Astrocyte (in vitro differentiated cells and primary cell): ENCODE results near the gene MAMLD1. TPM values are rescaled to one million over a fixed set of nuclear protein-coding genes. Genes with fewer than 3 reads are reported as not detected.

Experiments
- DNase-seq: peaks from one replicate; pipeline ENCODE4 v3.0.0-alpha.2; 2010; ENCODE audit warnings: low read depth
- FAIRE-seq: peaks from 2 replicates; lab custom pipeline; 2011; peaks lifted over from hg19 to GRCh38; lab: Jason Lieb, UNC
- H2AFZ ChIP-seq: 2 replicates; pipeline ENCODE4 v1.6.0; 2012; ENCODE audit warnings: low read depth, low read length, inconsistent platforms
- H3K27ac ChIP-seq: 2 replicates; pipeline ENCODE4 v1.5.1; 2011; ENCODE audit warnings: low read depth, low read length, inconsistent platforms
- H3K27me3 ChIP-seq: 2 replicates; pipeline ENCODE4 v1.6.0; 2011; ENCODE audit warnings: low read length, inconsistent platforms; ENCODE audit not compliant: insufficient read depth
- H3K36me3 ChIP-seq: 2 replicates; pipeline ENCODE4 v1.5.1; 2011; ENCODE audit warnings: low read length, inconsistent platforms; ENCODE audit not compliant: insufficient read depth
- H3K4me1 ChIP-seq: 2 replicates; pipeline ENCODE4 v1.5.1; 2011; ENCODE audit warnings: low read length, inconsistent platforms; ENCODE audit not compliant: insufficient read depth
- H3K4me2 ChIP-seq: 2 replicates; pipeline ENCODE4 v1.6.0; 2012; ENCODE audit warnings: low read length, inconsistent platforms
- H3K4me3 ChIP-seq: 2 replicates; pipeline ENCODE4 v1.5.1; 2011; ENCODE audit warnings: low read depth, mild to moderate bottlenecking, low read length, inconsistent platforms; ENCODE audit not compliant: insufficient read depth
- H3K79me2 ChIP-seq: 2 replicates; pipeline ENCODE4 v1.6.0; 2012; ENCODE audit warnings: mild to moderate bottlenecking, low read length, inconsistent platforms; ENCODE audit not compliant: insufficient read depth
- H3K9ac ChIP-seq: 2 replicates; pipeline ENCODE4 v1.6.0; 2012; ENCODE audit warnings: mild to moderate bottlenecking, low read length, inconsistent platforms
- H3K9me3 ChIP-seq: 2 replicates; pipeline ENCODE4 v1.5.1; 2012; ENCODE audit warnings: low read depth, mild to moderate bottlenecking, low read length, inconsistent platforms; ENCODE audit not compliant: insufficient read depth
- H4K20me1 ChIP-seq: 2 replicates; pipeline ENCODE4 v1.6.0; 2012; ENCODE audit warnings: low read length, inconsistent platforms; ENCODE audit not compliant: insufficient read depth
- H3K27ac Mint-ChIP-seq: one replicate; pipeline ENCODE4 v1.8.0; 2021; ENCODE audit warnings: mild to moderate bottlenecking, mixed read lengths; ENCODE audit not compliant: unreplicated experiment
- H3K27me3 Mint-ChIP-seq: one replicate; pipeline ENCODE4 v1.8.0; 2021; ENCODE audit warnings: low read depth, mixed read lengths; ENCODE audit not compliant: unreplicated experiment
- H3K36me3 Mint-ChIP-seq: one replicate; pipeline ENCODE4 v1.8.0; 2021; ENCODE audit warnings: low read depth, mixed read lengths; ENCODE audit not compliant: unreplicated experiment
- H3K4me1 Mint-ChIP-seq: one replicate; pipeline ENCODE4 v1.8.0; 2021; ENCODE audit warnings: low read depth, mixed read lengths; ENCODE audit not compliant: unreplicated experiment
- H3K4me3 Mint-ChIP-seq: one replicate; pipeline ENCODE4 v1.8.0; 2021; ENCODE audit warnings: mild to moderate bottlenecking, moderate library complexity, mixed read lengths; ENCODE audit not compliant: unreplicated experiment
- H3K9me3 Mint-ChIP-seq: one replicate; pipeline ENCODE4 v1.8.0; 2021; ENCODE audit warnings: mild to moderate bottlenecking, mixed read lengths; ENCODE audit not compliant: unreplicated experiment
- EZH2 ChIP-seq: IDR thresholded peaks from 2 replicates; pipeline ENCODE4 v1.6.1; 2012; ENCODE audit warnings: mild to moderate bottlenecking, low read length, inconsistent platforms; ENCODE audit not compliant: insufficient read depth
- total RNA-seq: library from RNA; stranded (reverse); gene quantifications from 2 replicates; pipeline ENCODE4 v1.2.1, GENCODE V29; 2021
- TF ChIP-seq, protein P1 (sequence below): IDR thresholded peaks from 2 replicates; pipeline ENCODE4 v1.5.1; 2011; ENCODE audit warnings: low read depth, mild to moderate bottlenecking, inconsistent platforms, low read length, moderate library complexity; ENCODE audit not compliant: insufficient read depth

MAMLD1 gene
- total RNA-seq, 1 donor from 2014 or later = 6.6 TPM

DNA sequence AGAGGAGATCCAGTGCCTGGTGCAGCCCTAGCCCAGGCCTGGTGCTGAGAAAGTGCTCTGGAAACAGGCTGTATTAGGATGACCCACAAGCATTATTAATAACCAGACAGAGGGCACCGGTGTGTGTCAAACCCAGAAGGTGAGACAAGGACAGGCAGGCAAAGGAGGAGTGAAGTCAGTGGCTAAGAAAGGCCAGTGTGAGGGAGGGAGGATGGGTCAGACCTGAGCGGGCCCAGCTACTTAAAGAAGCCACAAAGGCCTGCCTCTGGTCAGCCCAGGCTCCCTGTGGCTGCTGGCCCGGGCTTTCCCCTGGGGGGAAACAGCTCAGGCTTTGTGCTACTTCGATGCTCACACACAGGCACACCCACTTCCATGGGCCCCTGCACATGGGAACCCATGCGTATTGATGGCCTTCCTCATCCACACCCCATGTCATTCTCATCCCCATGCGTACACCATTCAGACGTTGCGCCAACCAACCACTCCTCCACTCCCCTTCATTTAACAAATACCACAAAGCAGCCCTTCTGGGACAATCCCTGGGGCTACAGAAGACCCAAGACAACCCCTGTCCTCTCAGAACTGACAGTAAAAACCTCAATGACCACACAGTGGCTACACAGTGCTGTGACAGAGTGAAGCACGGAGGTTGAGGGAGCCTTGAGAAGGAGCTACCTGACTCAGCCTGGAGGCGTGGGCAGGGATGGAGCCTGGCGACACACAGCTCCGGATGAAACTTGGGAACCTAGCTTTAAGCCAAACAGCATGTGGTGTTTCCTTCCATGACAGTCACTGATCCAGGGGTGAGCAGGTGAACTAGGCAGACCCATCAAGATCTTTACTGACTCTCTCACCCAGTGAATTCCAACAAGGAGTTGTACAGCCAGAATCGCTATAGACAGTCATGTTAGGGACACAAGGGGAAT, 180.4 kb downstream of the MAMLD1 start:
- H3K36me3 ChIP-seq = no peaks in the 10 kb centered on the region
- H3K4me2 ChIP-seq = no peak overlapping the region
- Mint-ChIP-seq H3K4me3 (no peak overlapping the region), H3K36me3 (peaks cover 2% of the 10 kb centered on the region), H3K4me1 (no peaks in the 10 kb centered on the region), H3K27me3 (no peaks in the 10 kb centered on the region), H3K27ac (no peak overlapping the region), H3K9me3 (peaks cover 2% of the 10 kb centered on the region)
- no peak for FAIRE-seq
- no peak overlapping the region for H3K27ac ChIP-seq
- H3K4me3 ChIP-seq = no peak overlapping the region
- TF ChIP-seq EZH2 = no peak
- TF ChIP-seq, protein P1, sequence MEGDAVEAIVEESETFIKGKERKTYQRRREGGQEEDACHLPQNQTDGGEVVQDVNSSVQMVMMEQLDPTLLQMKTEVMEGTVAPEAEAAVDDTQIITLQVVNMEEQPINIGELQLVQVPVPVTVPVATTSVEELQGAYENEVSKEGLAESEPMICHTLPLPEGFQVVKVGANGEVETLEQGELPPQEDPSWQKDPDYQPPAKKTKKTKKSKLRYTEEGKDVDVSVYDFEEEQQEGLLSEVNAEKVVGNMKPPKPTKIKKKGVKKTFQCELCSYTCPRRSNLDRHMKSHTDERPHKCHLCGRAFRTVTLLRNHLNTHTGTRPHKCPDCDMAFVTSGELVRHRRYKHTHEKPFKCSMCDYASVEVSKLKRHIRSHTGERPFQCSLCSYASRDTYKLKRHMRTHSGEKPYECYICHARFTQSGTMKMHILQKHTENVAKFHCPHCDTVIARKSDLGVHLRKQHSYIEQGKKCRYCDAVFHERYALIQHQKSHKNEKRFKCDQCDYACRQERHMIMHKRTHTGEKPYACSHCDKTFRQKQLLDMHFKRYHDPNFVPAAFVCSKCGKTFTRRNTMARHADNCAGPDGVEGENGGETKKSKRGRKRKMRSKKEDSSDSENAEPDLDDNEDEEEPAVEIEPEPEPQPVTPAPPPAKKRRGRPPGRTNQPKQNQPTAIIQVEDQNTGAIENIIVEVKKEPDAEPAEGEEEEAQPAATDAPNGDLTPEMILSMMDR = no peak
- no peaks in the 10 kb centered on the region for H3K9me3 ChIP-seq
- peaks cover 16% of the 10 kb centered on the region for H3K4me1 ChIP-seq
- H4K20me1 ChIP-seq = no peaks in the 10 kb centered on the region
- H2AFZ ChIP-seq = no peak overlapping the region
- H3K27me3 ChIP-seq = no peaks in the 10 kb centered on the region
- no peak for DNase-seq
- H3K9ac ChIP-seq = no peak overlapping the region
- H3K79me2 ChIP-seq = no peaks in the 10 kb centered on the region

DNA sequence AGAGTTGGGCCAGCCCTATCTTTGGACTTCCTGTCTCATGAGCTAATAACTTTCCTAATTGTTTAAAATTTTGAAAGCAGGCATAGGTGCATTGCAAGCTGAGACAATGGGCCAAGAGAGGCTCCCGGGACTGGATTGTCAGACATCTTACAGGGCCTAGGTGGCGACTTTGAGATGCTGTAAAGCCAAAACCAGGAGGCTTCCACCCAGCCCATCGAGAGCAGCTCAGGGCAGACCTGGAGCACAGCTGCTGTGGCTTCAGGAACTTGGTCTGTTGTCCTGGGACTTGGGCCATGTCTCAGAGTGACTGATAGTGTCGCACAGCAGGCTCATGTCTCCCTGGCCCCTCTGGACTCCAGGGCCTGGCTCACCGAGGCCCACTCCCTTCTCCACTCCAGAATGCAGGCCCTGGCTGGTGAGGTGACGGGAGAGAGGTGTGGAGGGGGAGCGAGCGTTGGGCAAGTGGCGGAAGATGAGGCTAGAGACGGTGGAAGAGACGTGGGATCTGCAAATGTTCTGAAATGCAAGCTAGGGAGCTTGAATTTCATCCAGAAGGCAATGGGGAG, 181.2 kb downstream of the MAMLD1 start:
- Histone ChIP-seq H4K20me1 (no peaks in the 10 kb centered on the region), H3K36me3 (no peaks in the 10 kb centered on the region), H3K4me3 (no peak overlapping the region), H3K9ac (no peak overlapping the region), H3K27me3 (no peaks in the 10 kb centered on the region), H2AFZ (no peak overlapping the region), H3K9me3 (no peaks in the 10 kb centered on the region), H3K27ac (no peak overlapping the region), H3K4me2 (no peak overlapping the region), H3K4me1 (peaks cover 18% of the 10 kb centered on the region), H3K79me2 (no peaks in the 10 kb centered on the region)
- FAIRE-seq = no peak
- no peak for DNase-seq
- no peaks in the 10 kb centered on the region for H3K9me3 Mint-ChIP-seq
- H3K27ac Mint-ChIP-seq = no peak overlapping the region
- no peaks in the 10 kb centered on the region for H3K4me1 Mint-ChIP-seq
- peaks cover 3% of the 10 kb centered on the region for H3K27me3 Mint-ChIP-seq
- peaks cover 2% of the 10 kb centered on the region for H3K36me3 Mint-ChIP-seq
- no peak overlapping the region for H3K4me3 Mint-ChIP-seq
- no peak for TF ChIP-seq EZH2
- TF ChIP-seq, protein P1 = no peak
